Measurements from ENCODE around the gene HOXB5.

Gene HOXB5

GRCh38 chr17:48570325-48571023 lies 23.1 kb downstream of the HOXB5 start:
- DNase-seq = no peak

GRCh38 chr17:48569674-48570324 lies 23.8 kb downstream of the HOXB5 start:
- DNase-seq = no peak

- no peak for DNase-seq
Measured at GRCh38 chr17:48569240-48569582, 24.4 kb downstream of the HOXB5 start.

- no peak for DNase-seq
Measured at GRCh38 chr17:48568499-48569239, 24.9 kb downstream of the HOXB5 start.

GRCh38 chr17:48567646-48568354 lies 25.8 kb downstream of the HOXB5 start:
- DNase-seq = no peak

- no peak for DNase-seq
Measured at GRCh38 chr17:48567209-48567608, 26.4 kb downstream of the HOXB5 start.

GRCh38 chr17:48566717-48567116 lies 26.9 kb downstream of the HOXB5 start:
- DNase-seq = no peak

GRCh38 chr17:48565925-48566710 lies 27.5 kb downstream of the HOXB5 start:
- DNase-seq = no peak

GRCh38 chr17:48565022-48565554 lies 28.5 kb downstream of the HOXB5 start:
- no peak for DNase-seq

GRCh38 chr17:48564188-48565021 lies 29.2 kb downstream of the HOXB5 start:
- no peak for DNase-seq

GRCh38 chr17:48563867-48564187 lies 29.8 kb downstream of the HOXB5 start:
- no peak for DNase-seq

GRCh38 chr17:48563385-48563838 lies 30.2 kb downstream of the HOXB5 start:
- DNase-seq = no peak

GRCh38 chr17:48562934-48563333 lies 30.6 kb downstream of the HOXB5 start:
- DNase-seq = no peak

GRCh38 chr17:48561884-48562810 lies 31.4 kb downstream of the HOXB5 start:
- no peak for DNase-seq

GRCh38 chr17:48559840-48560817 lies 33.5 kb downstream of the HOXB5 start:
- DNase-seq = no peak

- no peak for DNase-seq
Measured at GRCh38 chr17:48559122-48559839, 34.3 kb downstream of the HOXB5 start.

GRCh38 chr17:48558831-48559121 lies 34.8 kb downstream of the HOXB5 start:
- DNase-seq = no peak

GRCh38 chr17:48558057-48558830 lies 35.3 kb downstream of the HOXB5 start:
- no peak for DNase-seq

All from NCI-H2081 treated with DMSO at 0.1 percent for 48 hours (cell line).